ENCODE data around the gene SIRPB1.

The SIRPB1 gene

DNA sequence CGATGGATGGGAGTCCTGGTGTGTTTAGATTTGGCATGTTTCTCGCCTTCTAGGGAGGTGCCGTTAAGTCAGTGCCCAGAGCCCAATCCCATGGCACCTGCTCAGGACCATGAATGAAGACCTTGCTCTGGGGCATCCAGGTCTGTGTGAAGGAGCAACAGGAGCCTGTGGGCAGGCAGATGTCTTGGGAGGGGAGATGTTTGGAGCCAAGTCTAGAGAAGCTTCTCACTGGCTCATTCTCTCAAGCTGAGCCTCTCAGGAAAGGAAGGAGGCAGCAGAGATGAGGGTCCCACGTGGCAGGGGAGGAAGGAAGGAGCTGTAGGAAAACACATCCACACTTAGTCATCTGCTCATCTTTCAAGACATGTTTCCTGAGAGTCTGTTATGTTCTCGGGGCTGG lies 9.5 kb upstream of the SIRPB1 start:
- no peak overlapping the region for H3K4me2 ChIP-seq (ENCODE audit: insufficient read depth, low read length)
- H3K27me3 ChIP-seq (ENCODE audit: insufficient read depth, low read length, poor library complexity): no peaks in the 10 kb centered on the region

DNA sequence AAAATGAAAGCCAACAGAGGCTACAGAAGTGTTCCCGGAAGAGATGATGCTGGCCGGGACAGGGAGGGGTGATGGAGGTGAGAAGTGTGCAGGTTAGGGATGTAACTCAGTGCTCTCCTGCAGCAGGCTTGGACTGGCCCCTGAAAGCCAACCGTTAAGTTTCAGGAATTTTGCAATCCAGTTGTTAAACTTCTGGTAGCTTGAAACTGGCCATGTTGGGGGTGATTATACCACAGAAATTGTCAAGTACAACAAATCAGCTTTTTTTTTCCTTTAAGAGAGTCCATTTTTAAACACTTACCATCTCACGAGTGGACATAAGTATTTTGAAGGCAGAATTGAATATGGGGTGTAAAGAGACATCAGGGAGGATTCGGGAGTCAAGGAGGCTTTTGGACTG lies 8.8 kb upstream of the SIRPB1 start:
- Histone ChIP-seq H3K4me1 (ENCODE audit: insufficient read depth, low read length) (no peaks in the 10 kb centered on the region), H3K4me2 (ENCODE audit: insufficient read depth, low read length) (no peak overlapping the region), H3K79me2 (ENCODE audit: insufficient read depth, low read length) (no peaks in the 10 kb centered on the region), H3K36me3 (ENCODE audit: insufficient read depth, low read length) (no peaks in the 10 kb centered on the region), H3K27ac (ENCODE audit: low read length) (no peak overlapping the region), H3K4me3 (ENCODE audit: low read depth in 1 of 2, low read length in 2 of 2) (no peak overlapping the region), H4K20me1 (ENCODE audit: insufficient read depth, low read length) (no peaks in the 10 kb centered on the region), H2AFZ (ENCODE audit: low read depth, low read length) (no peak overlapping the region), H3K27me3 (ENCODE audit: insufficient read depth, low read length, poor library complexity) (no peaks in the 10 kb centered on the region), H3K9ac (ENCODE audit: low read depth, low read length) (no peak overlapping the region), H3K9me3 (ENCODE audit: insufficient read depth, low read length, severe bottlenecking) (no peaks in the 10 kb centered on the region)
- TF ChIP-seq EZH2 (IDR thresholded peaks at IDR 0.05; ENCODE audit: borderline replicate concordance, low read depth, low read length, severe bottlenecking): no peak
- TF ChIP-seq, protein P1, sequence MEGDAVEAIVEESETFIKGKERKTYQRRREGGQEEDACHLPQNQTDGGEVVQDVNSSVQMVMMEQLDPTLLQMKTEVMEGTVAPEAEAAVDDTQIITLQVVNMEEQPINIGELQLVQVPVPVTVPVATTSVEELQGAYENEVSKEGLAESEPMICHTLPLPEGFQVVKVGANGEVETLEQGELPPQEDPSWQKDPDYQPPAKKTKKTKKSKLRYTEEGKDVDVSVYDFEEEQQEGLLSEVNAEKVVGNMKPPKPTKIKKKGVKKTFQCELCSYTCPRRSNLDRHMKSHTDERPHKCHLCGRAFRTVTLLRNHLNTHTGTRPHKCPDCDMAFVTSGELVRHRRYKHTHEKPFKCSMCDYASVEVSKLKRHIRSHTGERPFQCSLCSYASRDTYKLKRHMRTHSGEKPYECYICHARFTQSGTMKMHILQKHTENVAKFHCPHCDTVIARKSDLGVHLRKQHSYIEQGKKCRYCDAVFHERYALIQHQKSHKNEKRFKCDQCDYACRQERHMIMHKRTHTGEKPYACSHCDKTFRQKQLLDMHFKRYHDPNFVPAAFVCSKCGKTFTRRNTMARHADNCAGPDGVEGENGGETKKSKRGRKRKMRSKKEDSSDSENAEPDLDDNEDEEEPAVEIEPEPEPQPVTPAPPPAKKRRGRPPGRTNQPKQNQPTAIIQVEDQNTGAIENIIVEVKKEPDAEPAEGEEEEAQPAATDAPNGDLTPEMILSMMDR (IDR thresholded peaks at IDR 0.05; ENCODE audit: borderline replicate concordance, extremely low read depth, low read length, poor library complexity, severe bottlenecking): no peak
- ATAC-seq (ENCODE audit: insufficient read depth, low read depth) (no peak), DNase-seq (no peak)

More for the DNA sequence above, 9.5 kb upstream of the SIRPB1 start:
- Histone ChIP-seq H3K36me3 (ENCODE audit: insufficient read depth, low read length) (no peaks in the 10 kb centered on the region), H4K20me1 (ENCODE audit: insufficient read depth, low read length) (no peaks in the 10 kb centered on the region), H3K4me1 (ENCODE audit: insufficient read depth, low read length) (no peaks in the 10 kb centered on the region), H2AFZ (ENCODE audit: low read depth, low read length) (no peak overlapping the region), H3K79me2 (ENCODE audit: insufficient read depth, low read length) (no peaks in the 10 kb centered on the region), H3K4me3 (ENCODE audit: low read depth in 1 of 2, low read length in 2 of 2) (no peak overlapping the region), H3K9me3 (ENCODE audit: insufficient read depth, low read length, severe bottlenecking) (no peaks in the 10 kb centered on the region), H3K9ac (ENCODE audit: low read depth, low read length) (no peak overlapping the region), H3K27ac (ENCODE audit: low read length) (no peak overlapping the region)
- ATAC-seq (ENCODE audit: insufficient read depth, low read depth) (no peak), DNase-seq (no peak)
- TF ChIP-seq, protein P1 (IDR thresholded peaks at IDR 0.05; ENCODE audit: borderline replicate concordance, extremely low read depth, low read length, poor library complexity, severe bottlenecking): no peak

- ATAC-seq (ENCODE audit: insufficient read depth, low read depth) (no peak), DNase-seq (no peak)
- Histone ChIP-seq H3K79me2 (ENCODE audit: insufficient read depth, low read length) (no peaks in the 10 kb centered on the region), H3K9me3 (ENCODE audit: insufficient read depth, low read length, severe bottlenecking) (no peaks in the 10 kb centered on the region), H2AFZ (ENCODE audit: low read depth, low read length) (no peak overlapping the region), H3K36me3 (ENCODE audit: insufficient read depth, low read length) (no peaks in the 10 kb centered on the region), H3K4me2 (ENCODE audit: insufficient read depth, low read length) (no peak overlapping the region), H4K20me1 (ENCODE audit: insufficient read depth, low read length) (no peaks in the 10 kb centered on the region), H3K27me3 (ENCODE audit: insufficient read depth, low read length, poor library complexity) (no peaks in the 10 kb centered on the region), H3K9ac (ENCODE audit: low read depth, low read length) (no peak overlapping the region), H3K4me3 (ENCODE audit: low read depth in 1 of 2, low read length in 2 of 2) (no peak overlapping the region), H3K4me1 (ENCODE audit: insufficient read depth, low read length) (no peaks in the 10 kb centered on the region), H3K27ac (ENCODE audit: low read length) (no peak overlapping the region)
- TF ChIP-seq, protein P1 (IDR thresholded peaks at IDR 0.05; ENCODE audit: borderline replicate concordance, extremely low read depth, low read length, poor library complexity, severe bottlenecking): no peak
- TF ChIP-seq EZH2 (IDR thresholded peaks at IDR 0.05; ENCODE audit: borderline replicate concordance, low read depth, low read length, severe bottlenecking): no peak
Observed at GRCh38 chr20:1627200-1627550, 7.4 kb upstream of the SIRPB1 start.

DNA sequence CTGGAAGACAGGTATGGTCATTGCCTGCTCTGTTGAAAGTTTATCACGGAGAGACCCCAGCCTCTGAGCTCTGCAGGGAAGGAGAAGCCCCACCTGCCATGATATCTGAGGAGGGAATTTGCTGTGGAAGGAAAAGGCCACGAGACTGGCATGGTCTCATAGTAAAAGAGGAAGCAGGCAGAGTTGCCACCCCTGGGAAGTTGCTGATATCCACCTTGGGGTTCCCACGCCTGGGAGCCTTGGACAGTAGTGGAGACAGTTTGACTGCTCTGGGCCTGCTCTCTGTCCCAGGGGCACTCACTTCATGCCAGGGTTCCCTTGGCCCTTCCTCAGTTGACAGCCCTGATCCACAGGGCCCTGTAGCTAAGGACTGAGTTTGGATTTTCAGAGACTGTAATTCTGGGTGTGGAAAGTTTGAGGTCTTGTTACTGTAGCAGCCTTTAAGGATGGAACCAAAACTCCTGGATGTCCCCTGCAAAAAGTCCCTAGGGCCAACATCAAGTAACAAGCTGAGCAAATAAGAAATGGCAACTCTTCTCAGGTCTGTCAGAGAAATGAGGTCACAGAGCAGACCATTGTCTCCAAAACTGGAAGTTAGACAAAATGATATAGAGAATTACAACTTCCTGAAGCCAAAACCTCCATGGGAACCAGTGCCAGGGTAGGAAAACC lies 6.9 kb upstream of the SIRPB1 start:
- Histone ChIP-seq H4K20me1 (ENCODE audit: insufficient read depth, low read length) (no peaks in the 10 kb centered on the region), H3K4me2 (ENCODE audit: insufficient read depth, low read length) (no peak overlapping the region), H3K4me3 (ENCODE audit: low read depth in 1 of 2, low read length in 2 of 2) (no peak overlapping the region), H3K9ac (ENCODE audit: low read depth, low read length) (no peak overlapping the region), H2AFZ (ENCODE audit: low read depth, low read length) (no peak overlapping the region), H3K27me3 (ENCODE audit: insufficient read depth, low read length, poor library complexity) (no peaks in the 10 kb centered on the region), H3K27ac (ENCODE audit: low read length) (no peak overlapping the region), H3K9me3 (ENCODE audit: insufficient read depth, low read length, severe bottlenecking) (no peaks in the 10 kb centered on the region), H3K79me2 (ENCODE audit: insufficient read depth, low read length) (no peaks in the 10 kb centered on the region), H3K36me3 (ENCODE audit: insufficient read depth, low read length) (no peaks in the 10 kb centered on the region), H3K4me1 (ENCODE audit: insufficient read depth, low read length) (no peaks in the 10 kb centered on the region)
- DNase-seq (no peak), ATAC-seq (ENCODE audit: insufficient read depth, low read depth) (no peak)
- no peak for TF ChIP-seq EZH2 (IDR thresholded peaks at IDR 0.05; ENCODE audit: borderline replicate concordance, low read depth, low read length, severe bottlenecking)
- TF ChIP-seq, protein P1 (IDR thresholded peaks at IDR 0.05; ENCODE audit: borderline replicate concordance, extremely low read depth, low read length, poor library complexity, severe bottlenecking): no peak

All from DND-41 (cell line).